AG04449 (cell line): ENCODE data around the gene HMSD.

ENCODE experiments used
- CTCF ChIA-PET: fragments of 350-600 bp; formaldehyde crosslinking; extraction: SDS; loops from one replicate; lab custom pipeline; 2021; ENCODE audit warnings: antibody characterized with exemption; lab: Yijun Ruan, JAX
- POLR2A ChIA-PET: fragments of 400-600, 350-600 bp; formaldehyde crosslinking; extraction: SDS; loops from one replicate; lab custom pipeline; 2020; ENCODE audit warnings: antibody characterized with exemption, inconsistent platforms; lab: Yijun Ruan, JAX
- DNase-seq: peaks from one replicate; pipeline ENCODE4 v3.0.0-alpha.2; 2010; ENCODE audit warnings: low read depth, low spot score
- H3K4me3 ChIP-seq: 2 replicates; pipeline ENCODE4 v1.5.1; 2011; ENCODE audit warnings: low read depth, mild to moderate bottlenecking, control low read depth, low read length
- CTCF ChIP-seq: IDR thresholded peaks from one replicate; pipeline ENCODE4 v1.5.1; 2011; ENCODE audit warnings: mild to moderate bottlenecking, moderate library complexity, low read length, control low read depth, inconsistent platforms; ENCODE audit not compliant: insufficient read depth; ENCODE audit errors: missing control alignments

Gene HMSD

GRCh38 chr18:63971320-63972001 is 22.4 kb downstream of the HMSD start:
- POLR2A ChIA-PET: no interaction called here
- CTCF ChIA-PET: interaction anchor here (1.5 kb wide), 1 partner anchor 13 kb away, joined by 3 read pairs; no protein-coding TSS in a partner anchor
- no peak for TF ChIP-seq CTCF
- DNase-seq: no peak
- H3K4me3 ChIP-seq: peak overlapping the region; percentile 85

GRCh38 chr18:63972002-63972376 is 22.9 kb downstream of the HMSD start:
- H3K4me3 ChIP-seq: no peak overlapping the region
- CTCF ChIA-PET: interaction anchor here (5.2 kb wide), 1 partner anchor 8 kb away, joined by 64 read pairs; no protein-coding TSS in a partner anchor
- POLR2A ChIA-PET: no interaction called here
- DNase-seq: no peak
- no peak for TF ChIP-seq CTCF

- DNase-seq: no peak
- POLR2A ChIA-PET: no interaction called here
- TF ChIP-seq CTCF: peak; percentile 21
Observed at GRCh38 chr18:63974991-63975390, 25.9 kb downstream of the HMSD start.

GRCh38 chr18:63975628-63976027 is 26.5 kb downstream of the HMSD start:
- no peak for DNase-seq
- POLR2A ChIA-PET: no interaction called here
- CTCF ChIA-PET: interaction anchor here (1.0 to 5.2 kb wide), 10 partner anchors 10 to 397 kb away, joined by 3 to 64 read pairs (median 6); no protein-coding TSS in a partner anchor
- TF ChIP-seq CTCF: no peak
- H3K4me3 ChIP-seq: no peak overlapping the region

More at GRCh38 chr18:63974991-63975390, 25.9 kb downstream of the HMSD start:
- no peak overlapping the region for H3K4me3 ChIP-seq
- CTCF ChIA-PET: interaction anchor here (1.0 to 5.2 kb wide), 10 partner anchors 10 to 397 kb away, joined by 3 to 64 read pairs (median 6); no protein-coding TSS in a partner anchor

GRCh38 chr18:63977040-63977439 is 27.9 kb downstream of the HMSD start:
- TF ChIP-seq CTCF: no peak
- POLR2A ChIA-PET: no interaction called here
- CTCF ChIA-PET: interaction anchor here (1.0 to 5.2 kb wide), 5 partner anchors 8 to 41 kb away, joined by 3 to 64 read pairs (median 7); no protein-coding TSS in a partner anchor

GRCh38 chr18:63979409-63979920 is 30.4 kb downstream of the HMSD start:
- ChIA-PET POLR2A (no interaction called here), CTCF (interaction anchor here (0.7 to 2.0 kb wide), 4 partner anchors 9 to 16 kb away, joined by 3 to 11 read pairs (median 7); no protein-coding TSS in a partner anchor)
- TF ChIP-seq CTCF: peak; percentile 57
- DNase-seq: no peak
- H3K4me3 ChIP-seq: 0 out of 2 replicates have a peak overlapping the region, but pooled peaks have one; percentile 3

More at GRCh38 chr18:63977040-63977439, 27.9 kb downstream of the HMSD start:
- DNase-seq: no peak
- no peak overlapping the region for H3K4me3 ChIP-seq
